Stimulated activated CD8-positive, alpha-beta memory T cell treated with anti-CD3 and anti-CD28 coated beads, Interleukin-15, amount 100 ng/mL, for 48 hours (primary cell): ENCODE data around the gene HHIPL1.
"Not testable (repeated sequence)": the region's sequence is repeated elsewhere in the genome, so short reads cannot be mapped to it uniquely, and the experiment has no call there.

Experiments
- DNase-seq, 2 donors: peaks; one replicate each; pipeline ENCODE4 v3.0.0-alpha.2; 2020; ENCODE audit warnings: low read depth in 2 of 2

HHIPL1 gene

DNA sequence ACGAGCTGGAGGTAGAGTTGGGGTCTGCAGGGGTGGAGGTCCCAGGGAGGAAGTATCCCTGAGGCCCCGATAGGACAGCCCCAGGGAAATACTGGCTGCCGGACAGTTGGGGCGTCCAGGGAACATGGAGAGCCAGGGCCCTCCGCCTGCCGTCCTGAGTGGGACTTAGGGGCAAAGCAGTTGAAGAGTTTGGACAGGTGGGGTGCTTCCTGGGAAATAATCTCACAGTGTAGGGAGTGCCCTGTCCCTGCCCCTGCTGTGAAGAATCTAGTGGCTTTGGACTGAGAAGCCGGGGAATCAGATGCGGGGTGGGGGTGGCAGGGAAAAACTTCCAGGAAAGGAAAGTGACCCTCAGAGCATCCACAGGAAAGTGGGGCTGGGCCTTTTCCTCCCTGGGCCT lies 9.8 kb upstream of the HHIPL1 start:
- no peak for DNase-seq

DNA sequence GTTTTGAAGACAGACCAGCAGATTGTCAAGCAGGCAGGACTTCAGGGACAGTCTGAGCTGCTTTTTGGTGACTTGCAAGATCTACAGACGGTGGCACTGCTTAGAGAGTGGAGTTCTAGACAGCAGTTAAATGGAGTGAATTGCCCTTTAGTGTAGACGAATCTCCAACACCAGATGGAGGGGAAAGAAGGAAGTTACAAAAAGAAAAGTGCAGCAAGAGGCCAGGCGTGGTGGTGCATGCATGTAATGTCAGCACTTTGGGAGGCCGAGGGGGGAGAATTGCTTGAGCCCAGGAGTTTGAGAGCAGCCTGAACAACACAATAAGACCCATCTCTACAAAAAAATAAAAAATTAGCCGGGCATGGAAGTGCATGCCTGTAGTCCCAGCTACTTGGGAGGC lies 8.4 kb upstream of the HHIPL1 start:
- no peak for DNase-seq

DNA sequence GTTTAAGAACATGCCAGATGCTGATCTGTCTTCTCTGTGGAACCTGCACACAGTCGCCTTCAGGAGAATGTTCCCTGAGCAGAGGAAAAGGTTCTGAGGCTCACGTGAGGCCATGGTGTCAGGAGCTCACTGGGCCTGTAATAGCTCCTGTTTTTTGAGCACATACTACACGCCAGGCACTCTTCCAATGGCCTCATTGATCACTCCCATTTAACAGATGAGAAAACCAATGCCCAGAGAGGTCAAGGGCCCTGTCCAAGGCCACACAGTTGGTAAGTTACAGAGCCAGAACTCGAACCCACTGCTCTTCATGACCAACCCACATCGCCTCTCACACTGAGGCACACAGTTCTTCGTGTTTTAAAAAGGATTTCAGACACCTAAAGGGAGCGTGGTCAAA lies 7.3 kb upstream of the HHIPL1 start:
- DNase-seq, result no peak

DNA sequence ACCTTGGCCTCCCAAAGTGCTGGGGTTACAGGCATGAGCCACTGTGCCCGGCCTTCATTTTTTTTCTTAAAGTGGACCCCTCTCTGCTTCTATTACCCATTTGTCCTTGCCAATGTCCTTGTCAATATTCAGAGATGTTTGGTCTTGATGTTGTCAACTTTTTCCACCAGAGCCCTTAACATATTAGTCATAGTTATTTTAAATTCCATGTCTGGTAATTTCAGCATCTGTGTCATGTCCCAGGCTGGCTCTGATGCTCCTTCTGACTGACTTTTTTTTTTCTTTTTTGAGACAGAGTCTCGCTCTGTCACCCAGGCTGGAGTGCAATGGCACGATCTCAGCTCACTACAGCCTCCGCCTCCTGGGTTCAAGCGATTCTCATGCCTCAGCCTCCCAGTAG lies 2.2 kb upstream of the HHIPL1 start:
- DNase-seq, result not testable (repeated sequence)

DNA sequence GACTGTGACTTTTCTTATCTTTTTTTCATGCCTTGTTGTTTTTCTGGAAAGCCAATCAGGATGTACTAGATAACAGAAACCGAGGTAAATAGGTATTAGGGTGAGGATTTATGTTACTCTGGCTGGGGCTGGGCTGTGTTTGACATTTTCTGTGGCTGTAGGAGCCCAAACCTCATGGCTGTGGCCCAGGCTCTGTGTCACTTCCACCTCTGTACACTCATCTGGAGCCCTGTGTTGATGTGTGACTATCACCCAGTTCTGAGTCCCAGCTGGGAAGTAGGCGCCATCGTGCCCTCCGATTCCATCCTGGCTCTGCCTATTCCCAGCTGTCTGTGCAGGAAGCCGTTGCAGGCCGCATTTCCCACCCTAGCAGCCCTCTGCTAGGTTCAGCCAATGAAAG lies 1.6 kb upstream of the HHIPL1 start:
- no peak for DNase-seq

DNA sequence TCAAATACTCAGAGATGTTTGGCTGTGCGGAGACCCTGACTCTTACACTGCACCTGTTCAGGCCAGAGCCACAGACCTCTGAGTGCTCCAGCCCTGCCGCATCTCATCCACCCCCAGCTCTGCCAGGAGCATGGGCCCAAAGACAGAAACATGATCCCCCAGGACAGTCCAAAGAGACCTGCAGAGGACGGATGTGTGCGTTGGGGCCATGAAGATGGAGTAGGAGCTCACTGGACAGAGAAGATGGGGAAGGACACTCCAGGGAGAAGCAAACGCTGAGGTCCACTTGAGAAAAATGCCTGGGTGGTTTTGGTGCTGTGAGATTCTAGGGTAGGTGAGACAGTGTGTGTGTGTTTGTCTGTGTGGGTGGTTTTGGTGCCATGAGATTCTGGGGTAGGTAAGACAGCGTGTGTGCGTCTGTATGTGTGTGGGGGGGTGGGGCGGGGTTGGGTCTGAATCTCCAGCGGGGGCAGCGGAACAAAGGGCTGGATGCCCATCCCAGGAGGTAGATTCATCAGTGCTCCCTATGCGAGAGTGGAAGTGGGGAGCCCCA lies 818 bp upstream of the HHIPL1 start:
- no peak for DNase-seq

DNA sequence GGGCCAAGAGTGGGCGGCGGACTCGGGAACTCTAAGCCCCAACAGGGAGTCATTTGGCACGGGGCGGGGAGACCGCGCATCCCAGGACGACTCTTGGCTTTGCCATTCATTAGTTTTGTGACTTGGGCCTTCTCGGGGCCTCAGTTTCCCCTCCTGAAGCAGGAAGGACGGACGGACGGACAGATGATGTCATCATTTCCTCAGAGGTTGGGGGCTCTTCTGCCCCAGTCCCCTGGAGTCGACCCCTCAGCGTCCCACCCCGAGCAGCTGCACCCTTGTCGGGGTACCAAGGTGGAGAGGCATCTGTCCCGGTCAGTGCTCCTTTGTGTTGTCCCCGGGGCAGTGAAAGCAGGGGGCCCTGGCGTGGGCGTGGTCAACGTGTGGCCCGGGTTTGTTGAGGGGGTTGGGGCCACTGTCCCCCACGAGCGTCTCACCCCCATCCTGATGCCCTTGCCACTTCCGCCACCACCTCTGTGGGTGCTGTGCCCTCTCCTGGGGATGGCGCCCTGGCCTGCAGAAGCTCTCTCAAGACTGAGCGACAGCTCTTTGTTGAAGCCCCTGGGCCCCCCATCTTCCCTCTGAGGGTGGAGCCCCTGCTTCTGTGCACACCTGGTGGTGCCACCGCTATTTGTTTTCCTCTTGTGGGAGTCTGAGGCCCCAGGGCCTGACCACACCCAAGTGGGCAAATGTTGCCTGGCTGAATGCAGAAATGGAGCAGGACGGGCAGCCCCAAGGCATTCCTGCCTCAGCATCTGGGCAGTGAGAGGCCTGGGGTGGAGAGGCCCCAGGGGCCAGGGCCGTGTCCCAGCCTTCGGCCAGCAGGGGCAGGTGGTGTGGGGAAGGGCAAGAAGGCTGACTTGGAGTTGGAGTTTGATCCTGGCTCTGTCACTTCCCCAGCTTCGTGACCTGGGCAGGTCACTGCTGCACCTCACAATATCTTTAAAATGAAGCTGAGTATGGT lies 896 bp downstream of the HHIPL1 start:
- no peak for DNase-seq

DNA sequence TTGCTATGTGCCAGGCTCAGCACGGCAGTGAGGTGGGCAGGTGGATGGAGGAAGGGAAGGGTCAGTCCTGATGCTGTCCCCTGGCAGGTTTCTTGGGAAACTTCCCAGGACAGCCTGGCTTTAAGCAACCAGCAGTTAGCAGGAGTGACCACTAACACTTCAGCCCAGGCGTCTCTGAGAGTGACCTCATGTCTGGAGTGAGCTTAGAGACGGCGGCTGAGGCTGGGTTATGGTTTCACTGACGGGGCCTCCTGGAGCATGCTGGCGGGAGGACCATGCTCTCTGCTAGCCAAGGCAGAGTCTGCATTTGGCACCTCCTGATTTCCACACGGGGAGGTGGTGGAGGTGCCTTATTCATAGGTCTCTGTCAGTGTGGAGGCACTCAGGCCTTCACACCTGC lies 2.5 kb downstream of the HHIPL1 start:
- no peak for DNase-seq

DNA sequence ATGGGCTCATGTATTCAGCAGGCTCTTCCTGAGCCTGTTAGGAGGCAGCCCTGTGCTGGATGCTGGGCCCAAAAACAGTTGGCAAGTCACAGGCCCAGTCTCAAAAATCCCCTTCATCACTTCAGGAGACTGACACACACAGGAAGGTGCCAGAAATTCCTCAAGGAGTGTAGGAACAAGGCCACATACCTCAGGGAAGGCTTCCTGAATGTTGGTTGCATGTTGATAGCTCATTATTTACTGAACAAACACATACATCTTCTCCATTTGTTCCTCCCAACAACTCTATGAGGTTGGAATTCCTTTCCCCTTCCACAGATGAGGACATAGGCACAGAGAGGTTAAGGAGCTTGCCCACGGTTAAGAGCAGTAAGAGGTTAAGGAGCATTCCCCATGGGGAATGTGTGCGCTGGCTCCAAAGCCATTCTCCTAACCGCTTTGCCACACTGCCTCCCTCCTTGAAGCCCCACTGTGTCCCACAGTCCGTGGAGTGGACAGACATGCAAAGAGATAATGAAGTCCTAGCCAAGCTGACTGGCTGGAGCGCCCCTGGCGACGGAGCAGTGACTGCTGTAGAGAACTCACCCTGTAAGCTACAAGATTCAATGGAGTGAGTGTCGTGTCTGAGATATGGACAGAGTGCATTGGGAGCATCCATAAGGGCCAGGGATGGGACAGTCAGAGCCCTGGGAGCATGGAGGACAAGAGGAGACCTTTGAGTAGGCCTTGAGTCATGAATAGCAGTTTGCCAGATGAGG lies 3.3 kb downstream of the HHIPL1 start:
- DNase-seq, result no peak

DNA sequence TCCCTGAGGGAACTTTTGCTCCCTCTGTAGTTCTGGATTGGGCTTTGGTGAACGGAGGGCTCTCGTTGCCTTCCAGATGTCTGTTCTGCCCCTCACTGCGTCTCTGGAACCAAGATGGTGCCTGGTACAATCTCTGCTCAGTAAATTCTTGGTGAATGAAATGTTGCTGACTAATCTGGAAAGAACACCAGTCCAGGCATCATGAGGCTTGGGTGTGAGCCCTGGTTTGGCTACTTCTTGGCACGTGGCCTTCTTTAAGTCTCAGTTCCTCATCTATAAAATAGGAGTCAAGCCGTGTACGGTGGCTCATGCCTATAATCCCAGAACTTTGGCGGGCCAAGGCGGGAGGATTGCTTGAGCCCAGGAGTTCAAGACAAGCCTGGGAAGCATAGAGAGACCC lies 4.3 kb downstream of the HHIPL1 start:
- DNase-seq, result no peak

DNA sequence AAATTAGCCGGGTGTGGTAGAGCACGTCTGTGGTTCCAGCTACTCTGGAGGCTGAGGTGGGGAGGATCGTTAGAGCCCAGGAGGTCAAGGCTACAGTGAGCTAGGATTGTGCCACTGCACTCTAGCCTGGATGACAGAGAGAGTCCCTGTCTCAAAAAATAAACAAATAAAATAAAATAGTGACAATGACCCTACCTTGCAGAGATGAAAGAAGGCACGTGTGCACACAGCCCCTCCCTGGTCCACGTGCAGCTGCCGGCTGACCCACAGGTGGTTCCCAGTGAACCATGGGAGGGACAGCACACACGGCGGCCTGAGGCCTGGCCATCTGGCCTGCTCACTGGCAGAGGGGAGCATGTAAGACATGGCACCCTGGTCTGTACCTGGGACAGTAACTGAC lies 4.7 kb downstream of the HHIPL1 start:
- no peak for DNase-seq

DNA sequence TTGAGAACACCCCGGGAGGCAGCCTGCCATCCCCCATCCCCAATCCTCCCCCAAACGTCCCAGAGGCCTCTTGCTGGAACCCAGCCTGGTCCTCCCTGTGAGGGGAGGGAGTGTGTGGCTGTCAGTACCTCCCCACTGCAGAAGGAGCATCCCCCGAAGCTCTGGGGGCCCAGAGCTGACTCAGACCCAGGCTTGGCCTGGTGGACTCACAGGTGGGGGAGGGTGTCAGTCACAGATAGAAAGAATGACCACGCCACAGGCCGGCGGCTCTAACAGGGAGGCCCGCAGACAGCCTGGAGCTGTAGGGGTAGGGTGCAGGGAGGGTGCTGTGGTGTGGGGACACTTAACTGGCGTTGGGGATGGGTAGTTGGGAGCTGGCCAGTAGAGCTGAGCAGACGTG lies 5.3 kb downstream of the HHIPL1 start:
- no peak for DNase-seq

DNA sequence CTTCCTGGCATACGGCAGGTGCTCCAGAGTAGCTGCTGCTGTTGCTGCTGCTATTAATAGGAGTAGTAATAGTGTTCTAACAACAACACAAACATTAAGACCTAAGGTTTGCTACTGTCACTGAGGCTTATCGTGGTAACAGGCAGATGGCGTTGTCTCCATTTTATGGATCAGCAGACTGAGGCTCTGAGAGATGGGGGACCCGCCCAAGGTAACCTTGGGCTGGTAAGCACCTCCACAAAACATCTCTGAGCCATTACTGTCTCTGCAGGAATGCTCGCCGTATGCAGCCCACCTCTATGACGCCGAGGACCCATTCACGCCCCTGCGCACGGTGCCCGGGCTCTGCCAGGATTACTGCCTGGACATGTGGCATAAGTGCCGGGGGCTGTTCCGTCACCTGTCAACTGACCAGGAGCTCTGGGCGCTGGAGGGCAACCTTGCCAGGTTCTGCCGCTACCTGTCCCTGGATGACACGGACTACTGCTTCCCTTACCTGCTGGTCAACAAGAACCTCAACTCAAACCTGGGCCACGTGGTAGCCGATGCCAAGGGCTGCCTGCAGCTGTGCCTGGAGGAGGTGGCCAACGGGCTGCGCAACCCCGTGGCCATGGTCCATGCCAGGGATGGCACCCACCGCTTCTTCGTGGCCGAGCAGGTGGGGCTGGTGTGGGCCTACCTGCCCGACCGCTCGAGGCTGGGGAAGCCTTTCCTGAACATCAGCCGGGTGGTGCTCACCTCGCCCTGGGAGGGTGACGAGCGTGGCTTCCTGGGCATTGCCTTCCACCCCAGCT lies 7.2 kb downstream of the HHIPL1 start:
- no peak for DNase-seq

DNA sequence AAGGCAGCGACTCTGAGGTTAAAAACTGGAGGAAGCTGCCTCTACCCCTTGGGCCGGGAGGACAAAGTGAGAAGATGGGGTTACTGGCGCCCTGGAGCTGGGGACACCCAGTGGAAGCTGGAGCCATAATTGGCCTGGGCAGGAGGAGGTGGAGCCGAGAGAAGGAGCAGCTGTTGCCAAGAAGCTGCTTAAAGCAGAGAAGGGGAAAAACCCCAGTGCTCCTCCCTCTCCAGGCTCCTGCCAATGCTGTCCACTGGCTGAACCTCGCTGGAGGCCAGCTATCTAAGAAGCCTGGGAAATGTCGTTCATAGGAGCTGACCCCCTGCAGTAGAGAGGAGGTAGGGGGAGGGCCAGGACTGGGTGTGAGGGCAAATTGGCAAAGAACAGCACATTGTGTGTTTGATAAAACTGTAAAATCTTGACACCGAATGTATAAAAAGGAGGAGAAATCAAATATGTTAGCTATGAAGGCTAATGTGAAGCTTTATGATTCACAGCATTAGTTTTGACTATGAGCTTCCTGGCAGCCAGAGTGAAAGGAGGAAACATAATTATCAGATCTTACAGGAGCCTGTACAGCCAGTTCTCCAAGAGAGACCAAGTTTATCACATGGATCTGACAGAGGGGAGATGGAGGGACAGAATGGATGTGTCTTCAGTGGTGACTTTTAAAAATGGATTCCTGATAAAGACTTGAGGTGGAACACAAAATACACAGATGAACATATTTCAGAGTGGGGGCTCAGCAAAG lies 9.5 kb downstream of the HHIPL1 start:
- no peak for DNase-seq

DNA sequence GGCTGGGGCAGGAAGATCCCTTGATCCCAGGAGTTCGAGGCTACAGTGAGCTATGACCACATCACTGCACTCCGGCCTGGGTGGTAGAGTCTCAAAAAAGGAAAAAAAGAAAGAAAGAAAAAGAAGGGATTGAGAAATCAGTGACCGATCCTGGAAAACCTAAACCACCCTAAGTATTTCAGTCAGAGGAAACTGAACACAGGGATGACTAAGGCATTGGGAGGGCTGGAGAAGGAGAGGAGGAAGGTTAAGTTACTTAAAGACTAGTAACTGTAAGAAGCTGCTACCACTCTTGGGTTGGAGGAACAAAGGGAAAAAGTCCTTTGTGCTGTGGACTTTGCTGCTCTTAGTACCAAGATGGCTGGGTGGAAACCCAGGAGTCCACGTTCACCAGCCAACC lies 10.6 kb downstream of the HHIPL1 start:
- no peak for DNase-seq

DNA sequence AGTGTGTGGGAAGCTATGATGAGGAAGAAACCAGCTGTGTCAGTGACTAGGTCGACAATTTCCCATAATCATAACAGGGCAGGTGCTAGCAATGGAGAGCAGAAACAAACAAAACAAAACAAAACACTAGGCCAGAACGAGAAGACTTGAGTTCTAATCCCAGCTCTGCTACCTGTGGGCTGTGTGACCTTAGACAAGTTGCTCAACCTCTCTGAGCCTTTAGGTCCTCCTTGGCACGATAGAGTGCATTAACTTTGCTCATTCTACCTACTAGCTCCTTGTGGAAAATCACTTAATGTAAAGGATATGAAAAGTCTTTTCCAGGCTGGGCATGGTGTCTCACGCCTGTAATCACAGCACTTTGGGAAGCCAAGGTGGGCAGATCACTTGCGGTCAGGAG lies 11.2 kb downstream of the HHIPL1 start:
- DNase-seq, result no peak

DNA sequence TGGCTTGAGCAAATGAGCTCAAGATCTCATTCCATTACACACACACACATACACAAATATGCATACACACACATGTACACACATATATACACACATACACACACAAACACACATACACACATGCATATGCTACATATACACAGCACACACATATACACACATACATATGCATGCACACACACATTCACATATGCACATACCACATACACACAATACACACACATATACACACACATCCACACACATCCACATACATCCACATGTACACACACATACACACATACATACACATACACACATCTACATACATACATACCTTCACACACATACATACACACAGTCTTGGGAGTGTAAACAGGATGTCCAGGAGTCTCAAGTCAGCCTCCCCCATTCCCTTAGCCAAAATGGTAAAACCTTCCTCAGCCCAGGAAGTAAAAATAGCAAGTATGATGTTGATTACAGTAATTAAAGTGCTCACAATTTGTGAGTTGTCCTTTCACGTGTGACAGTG lies 12.8 kb downstream of the HHIPL1 start:
- no peak for DNase-seq

DNA sequence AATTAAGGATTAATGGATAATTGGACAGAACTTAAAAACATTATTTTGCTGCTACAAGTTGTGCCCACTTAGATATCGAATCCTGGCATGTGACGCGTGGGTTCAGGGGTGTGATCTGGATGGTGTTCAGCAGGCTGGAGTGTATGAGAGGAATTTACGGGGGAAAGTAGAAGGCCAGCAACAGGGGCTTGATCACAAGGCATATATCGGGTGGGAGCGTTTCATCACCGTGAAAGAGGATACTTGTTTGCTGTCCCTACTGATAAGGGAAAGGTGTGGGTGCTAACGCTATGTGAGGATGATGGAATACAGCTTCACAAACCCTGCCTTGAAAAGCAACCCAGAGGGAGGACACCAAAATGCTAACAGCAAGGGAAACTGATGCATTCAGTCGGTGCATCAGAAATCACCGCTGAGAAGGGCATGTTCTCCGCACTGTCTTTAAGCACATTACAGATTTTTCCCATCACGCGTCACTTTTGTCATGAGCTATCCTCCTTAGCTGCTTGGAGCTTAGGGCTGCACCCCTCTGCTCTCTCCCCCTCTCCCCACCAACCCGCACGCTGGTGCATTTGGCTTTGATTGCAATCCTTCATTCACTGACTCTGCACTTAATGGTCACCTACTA lies 13.4 kb downstream of the HHIPL1 start:
- no peak for DNase-seq

DNA sequence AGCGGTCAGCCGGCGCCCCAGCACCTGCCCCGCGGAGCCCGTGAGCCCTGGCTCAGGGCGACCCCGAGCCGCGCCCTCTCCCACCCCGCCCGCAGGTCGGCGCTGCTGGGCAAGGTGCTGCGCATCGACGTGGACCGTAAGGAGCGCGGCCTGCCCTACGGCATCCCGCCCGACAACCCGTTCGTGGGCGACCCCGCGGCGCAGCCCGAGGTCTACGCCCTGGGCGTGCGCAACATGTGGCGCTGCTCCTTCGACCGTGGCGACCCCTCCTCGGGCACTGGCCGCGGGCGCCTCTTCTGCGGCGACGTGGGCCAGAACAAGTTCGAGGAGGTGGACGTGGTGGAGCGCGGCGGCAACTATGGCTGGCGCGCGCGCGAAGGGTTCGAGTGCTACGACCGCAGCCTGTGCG lies 14.4 kb downstream of the HHIPL1 start:
- DNase-seq, result no peak

DNA sequence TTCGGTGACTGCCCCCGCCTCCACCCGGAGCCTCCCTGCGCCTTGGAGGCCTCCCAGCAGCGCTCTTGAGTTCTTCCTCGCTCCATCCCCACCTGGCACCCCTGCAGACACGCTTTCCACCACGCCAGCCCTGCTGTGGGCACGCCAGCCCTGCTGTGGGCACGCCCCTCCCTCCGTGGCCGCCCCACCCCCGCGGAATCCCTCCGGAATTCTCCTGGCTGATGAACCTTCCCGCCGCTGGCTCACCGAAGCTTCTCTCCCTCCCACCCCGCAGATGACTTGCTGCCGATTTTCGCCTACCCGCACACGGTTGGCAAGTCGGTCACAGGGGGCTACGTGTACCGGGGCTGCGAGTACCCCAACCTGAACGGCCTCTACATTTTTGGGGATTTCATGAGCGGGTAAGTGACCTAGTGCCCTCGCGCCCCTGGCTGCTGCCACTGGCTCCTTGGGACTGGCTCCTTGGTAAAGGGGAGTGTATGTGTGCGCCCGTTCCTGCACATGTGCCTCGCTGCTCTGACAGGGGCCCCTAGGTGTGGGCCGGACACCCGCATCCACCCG lies 15.2 kb downstream of the HHIPL1 start:
- no peak for DNase-seq
